HepG2 (cell line): Measurements from ENCODE around the gene SOX13. TPM values are rescaled to one million over a fixed set of nuclear protein-coding genes. Genes with fewer than 3 reads are reported as not detected.

Experiments used
- ASH2L ChIP-seq: fragments of 300-600, 200-600 bp; sonication (generic); IDR thresholded peaks from 2 replicates; pipeline ENCODE4 v1.7.0; 2017; ENCODE audit warnings: low read depth, mild to moderate bottlenecking, moderate library complexity, mixed read lengths, low read length; ENCODE audit not compliant: insufficient read length
- BRCA1 ChIP-seq: sonication (generic); formaldehyde crosslinking; IDR thresholded peaks from 2 replicates; pipeline ENCODE4 v1.4.0; 2020; ENCODE audit warnings: missing genetic modification reagents
- HDAC6 ChIP-seq: fragments of 200-600 bp; sonication (generic); IDR thresholded peaks from 2 replicates; pipeline ENCODE4 v1.7.0; 2017; ENCODE audit warnings: mild to moderate bottlenecking, antibody characterized with exemption, low read length, low read depth
- JDP2 ChIP-seq: sonication (generic); formaldehyde crosslinking; IDR thresholded peaks from 2 replicates; pipeline ENCODE4 v1.8.1; 2022; ENCODE audit warnings: missing genetic modification reagents, borderline replicate concordance
- MYC ChIP-seq: sonication (generic); formaldehyde crosslinking; IDR thresholded peaks from 2 replicates; pipeline ENCODE4 v1.9.0; 2021; ENCODE audit warnings: missing genetic modification reagents, borderline replicate concordance
- RNF2 ChIP-seq: fragments of 450-650 bp; conservative IDR thresholded peaks from 2 replicates; pipeline ENCODE4 v1.6.1; 2016; ENCODE audit warnings: low read depth
- SETDB1 ChIP-seq: sonication (generic); formaldehyde crosslinking; IDR thresholded peaks from 2 replicates; pipeline ENCODE4 v1.5.1; 2020; ENCODE audit warnings: missing genetic modification reagents, mild to moderate bottlenecking, borderline replicate concordance
- SMYD3 ChIP-seq: sonication (generic); formaldehyde crosslinking; IDR thresholded peaks from 2 replicates; pipeline ENCODE4 v1.8.1; 2023; ENCODE audit warnings: mild to moderate bottlenecking, missing genetic modification reagents
- SNAI1 ChIP-seq: sonication (generic); formaldehyde crosslinking; IDR thresholded peaks from 2 replicates; pipeline ENCODE4 v1.5.0; 2020; ENCODE audit warnings: mild to moderate bottlenecking, missing genetic modification reagents, borderline replicate concordance
- ZFP36L2 ChIP-seq: sonication (generic); formaldehyde crosslinking; IDR thresholded peaks from 2 replicates; pipeline ENCODE4 v1.4.0; 2020; ENCODE audit warnings: missing genetic modification reagents
- ZNF282 ChIP-seq: fragments of 450-650 bp; IDR thresholded peaks from 2 replicates; pipeline ENCODE4 v1.6.1; 2018; ENCODE audit not compliant: partially characterized antibody
- ZNF563 ChIP-seq: sonication (generic); formaldehyde crosslinking; IDR thresholded peaks from 2 replicates; pipeline ENCODE4 v1.8.0; 2022; ENCODE audit warnings: mild to moderate bottlenecking, moderate library complexity, missing genetic modification reagents
- ZNF792 ChIP-seq: IDR thresholded peaks from 2 replicates; pipeline ENCODE4 v1.6.1; 2016
- ZNF841 ChIP-seq: sonication (generic); formaldehyde crosslinking; IDR thresholded peaks from 2 replicates; pipeline ENCODE4 v1.8.1; 2023; ENCODE audit warnings: missing genetic modification reagents, borderline replicate concordance
- polyA plus RNA-seq, 8 experiments: library from polyadenylated mRNA; depleted of rRNA in 3 of 8; stranded (reverse) in 7 of 8; unstranded in 1 of 8; fragments of >200 nt; fragmentation: Illumina TruSeq in 4 of 8; extraction: Trizol in 4 of 8; gene quantifications; 2 replicates each; pipeline versions ENCODE4 v1.2.1 to v1.2.3, GENCODE V29; 2011 to 2016; ENCODE audit warnings: low read depth in 4 of 8, missing spikeins in 1 of 8, mixed read lengths in 1 of 8; ENCODE audit not compliant: insufficient read depth in 1 of 8
- total RNA-seq, 5 experiments: library from RNA; depleted of rRNA; stranded (reverse); fragments of >200 nt; fragmentation: Illumina TruSeq; extraction: Trizol; gene quantifications; 2 replicates each; pipeline ENCODE4 v1.2.3, GENCODE V29; 2016; ENCODE audit warnings: low read depth in 1 of 5
- TF ChIP-seq, protein P1 (sequence below): sonication (generic); formaldehyde crosslinking; IDR thresholded peaks from 2 replicates; pipeline ENCODE4 v1.4.0; 2020; ENCODE audit warnings: missing genetic modification reagents, borderline replicate concordance
- TF ChIP-seq, protein P2 (sequence below): sonication (generic); formaldehyde crosslinking; IDR thresholded peaks from 2 replicates; pipeline ENCODE4 v1.4.0; 2020; ENCODE audit warnings: missing genetic modification reagents
- TF ChIP-seq, protein P3 (sequence below): sonication (generic); formaldehyde crosslinking; IDR thresholded peaks from 2 replicates; pipeline ENCODE4 v1.5.1; 2020; ENCODE audit warnings: mild to moderate bottlenecking, missing genetic modification reagents, borderline replicate concordance

Gene SOX13
- total and polyA plus RNA-seq, 2 of the 13 experiments (the other 11 are each of a cell fraction or from before 2014, with no cell fraction given) = 13.3 to 15.8 TPM

DNA sequence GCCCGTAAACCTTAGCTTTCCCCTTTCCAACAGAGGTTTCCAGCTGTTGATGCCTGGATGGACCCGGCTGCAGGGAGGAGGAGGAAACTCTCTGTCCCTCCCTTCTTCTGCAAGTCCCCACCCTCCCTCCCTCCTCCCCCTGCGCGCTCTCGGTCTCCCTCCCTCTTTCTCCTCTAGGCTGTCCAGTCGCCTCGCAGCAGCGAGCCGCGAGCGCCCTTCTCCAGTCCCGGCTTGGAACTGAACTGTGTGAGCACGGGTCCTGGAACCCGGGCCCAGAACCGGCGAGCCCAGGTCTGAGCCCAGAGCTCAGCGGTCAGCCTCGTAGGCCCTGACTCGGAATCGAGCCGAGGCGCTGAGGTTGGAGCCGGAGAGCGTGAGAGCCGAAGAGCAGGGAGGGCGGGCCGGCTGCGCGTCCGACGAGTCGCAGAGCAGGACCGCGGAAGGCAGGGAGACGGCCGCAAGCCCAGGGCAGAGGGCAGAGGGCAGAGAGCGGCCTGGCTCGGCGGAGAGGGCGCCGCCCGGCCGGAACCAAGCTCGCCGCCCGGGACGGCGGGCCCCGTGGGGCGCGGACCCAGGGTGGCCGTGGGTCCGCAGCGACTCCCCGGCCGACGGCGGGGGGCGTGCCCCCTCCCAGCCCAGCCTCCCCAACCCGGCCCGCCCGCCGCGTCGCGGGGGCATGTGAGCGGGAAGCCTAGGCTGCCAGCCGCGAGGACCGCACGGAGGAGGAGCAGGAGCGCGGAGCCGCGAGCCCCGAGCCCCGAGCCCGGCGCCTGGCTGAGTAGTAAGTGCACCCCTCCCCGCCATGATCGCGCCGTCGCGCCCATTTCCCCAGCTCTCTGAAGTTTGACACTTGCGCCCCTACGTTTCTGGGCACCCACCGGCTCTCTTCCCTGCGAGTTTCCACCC, at the start of gene SOX13 (continued):
- peak; percentile 34 for TF ChIP-seq ASH2L
- TF ChIP-seq, protein P1, sequence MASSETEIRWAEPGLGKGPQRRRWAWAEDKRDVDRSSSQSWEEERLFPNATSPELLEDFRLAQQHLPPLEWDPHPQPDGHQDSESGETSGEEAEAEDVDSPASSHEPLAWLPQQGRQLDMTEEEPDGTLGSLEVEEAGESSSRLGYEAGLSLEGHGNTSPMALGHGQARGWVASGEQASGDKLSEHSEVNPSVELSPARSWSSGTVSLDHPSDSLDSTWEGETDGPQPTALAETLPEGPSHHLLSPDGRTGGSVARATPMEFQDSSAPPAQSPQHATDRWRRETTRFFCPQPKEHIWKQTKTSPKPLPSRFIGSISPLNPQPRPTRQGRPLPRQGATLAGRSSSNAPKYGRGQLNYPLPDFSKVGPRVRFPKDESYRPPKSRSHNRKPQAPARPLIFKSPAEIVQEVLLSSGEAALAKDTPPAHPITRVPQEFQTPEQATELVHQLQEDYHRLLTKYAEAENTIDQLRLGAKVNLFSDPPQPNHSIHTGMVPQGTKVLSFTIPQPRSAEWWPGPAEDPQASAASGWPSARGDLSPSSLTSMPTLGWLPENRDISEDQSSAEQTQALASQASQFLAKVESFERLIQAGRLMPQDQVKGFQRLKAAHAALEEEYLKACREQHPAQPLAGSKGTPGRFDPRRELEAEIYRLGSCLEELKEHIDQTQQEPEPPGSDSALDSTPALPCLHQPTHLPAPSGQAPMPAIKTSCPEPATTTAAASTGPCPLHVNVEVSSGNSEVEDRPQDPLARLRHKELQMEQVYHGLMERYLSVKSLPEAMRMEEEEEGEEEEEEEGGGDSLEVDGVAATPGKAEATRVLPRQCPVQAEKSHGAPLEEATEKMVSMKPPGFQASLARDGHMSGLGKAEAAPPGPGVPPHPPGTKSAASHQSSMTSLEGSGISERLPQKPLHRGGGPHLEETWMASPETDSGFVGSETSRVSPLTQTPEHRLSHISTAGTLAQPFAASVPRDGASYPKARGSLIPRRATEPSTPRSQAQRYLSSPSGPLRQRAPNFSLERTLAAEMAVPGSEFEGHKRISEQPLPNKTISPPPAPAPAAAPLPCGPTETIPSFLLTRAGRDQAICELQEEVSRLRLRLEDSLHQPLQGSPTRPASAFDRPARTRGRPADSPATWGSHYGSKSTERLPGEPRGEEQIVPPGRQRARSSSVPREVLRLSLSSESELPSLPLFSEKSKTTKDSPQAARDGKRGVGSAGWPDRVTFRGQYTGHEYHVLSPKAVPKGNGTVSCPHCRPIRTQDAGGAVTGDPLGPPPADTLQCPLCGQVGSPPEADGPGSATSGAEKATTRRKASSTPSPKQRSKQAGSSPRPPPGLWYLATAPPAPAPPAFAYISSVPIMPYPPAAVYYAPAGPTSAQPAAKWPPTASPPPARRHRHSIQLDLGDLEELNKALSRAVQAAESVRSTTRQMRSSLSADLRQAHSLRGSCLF = no peak
- no peak for TF ChIP-seq SMYD3
- no peak for TF ChIP-seq HDAC6
- no peak for TF ChIP-seq BRCA1 (CRISPR knock-in tag)
- peak; percentile 56 for TF ChIP-seq MYC
- TF ChIP-seq, protein P2, sequence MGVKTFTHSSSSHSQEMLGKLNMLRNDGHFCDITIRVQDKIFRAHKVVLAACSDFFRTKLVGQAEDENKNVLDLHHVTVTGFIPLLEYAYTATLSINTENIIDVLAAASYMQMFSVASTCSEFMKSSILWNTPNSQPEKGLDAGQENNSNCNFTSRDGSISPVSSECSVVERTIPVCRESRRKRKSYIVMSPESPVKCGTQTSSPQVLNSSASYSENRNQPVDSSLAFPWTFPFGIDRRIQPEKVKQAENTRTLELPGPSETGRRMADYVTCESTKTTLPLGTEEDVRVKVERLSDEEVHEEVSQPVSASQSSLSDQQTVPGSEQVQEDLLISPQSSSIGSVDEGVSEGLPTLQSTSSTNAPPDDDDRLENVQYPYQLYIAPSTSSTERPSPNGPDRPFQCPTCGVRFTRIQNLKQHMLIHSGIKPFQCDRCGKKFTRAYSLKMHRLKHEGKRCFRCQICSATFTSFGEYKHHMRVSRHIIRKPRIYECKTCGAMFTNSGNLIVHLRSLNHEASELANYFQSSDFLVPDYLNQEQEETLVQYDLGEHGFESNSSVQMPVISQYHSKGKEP (CRISPR knock-in tag) = no peak
- TF ChIP-seq, protein P3, sequence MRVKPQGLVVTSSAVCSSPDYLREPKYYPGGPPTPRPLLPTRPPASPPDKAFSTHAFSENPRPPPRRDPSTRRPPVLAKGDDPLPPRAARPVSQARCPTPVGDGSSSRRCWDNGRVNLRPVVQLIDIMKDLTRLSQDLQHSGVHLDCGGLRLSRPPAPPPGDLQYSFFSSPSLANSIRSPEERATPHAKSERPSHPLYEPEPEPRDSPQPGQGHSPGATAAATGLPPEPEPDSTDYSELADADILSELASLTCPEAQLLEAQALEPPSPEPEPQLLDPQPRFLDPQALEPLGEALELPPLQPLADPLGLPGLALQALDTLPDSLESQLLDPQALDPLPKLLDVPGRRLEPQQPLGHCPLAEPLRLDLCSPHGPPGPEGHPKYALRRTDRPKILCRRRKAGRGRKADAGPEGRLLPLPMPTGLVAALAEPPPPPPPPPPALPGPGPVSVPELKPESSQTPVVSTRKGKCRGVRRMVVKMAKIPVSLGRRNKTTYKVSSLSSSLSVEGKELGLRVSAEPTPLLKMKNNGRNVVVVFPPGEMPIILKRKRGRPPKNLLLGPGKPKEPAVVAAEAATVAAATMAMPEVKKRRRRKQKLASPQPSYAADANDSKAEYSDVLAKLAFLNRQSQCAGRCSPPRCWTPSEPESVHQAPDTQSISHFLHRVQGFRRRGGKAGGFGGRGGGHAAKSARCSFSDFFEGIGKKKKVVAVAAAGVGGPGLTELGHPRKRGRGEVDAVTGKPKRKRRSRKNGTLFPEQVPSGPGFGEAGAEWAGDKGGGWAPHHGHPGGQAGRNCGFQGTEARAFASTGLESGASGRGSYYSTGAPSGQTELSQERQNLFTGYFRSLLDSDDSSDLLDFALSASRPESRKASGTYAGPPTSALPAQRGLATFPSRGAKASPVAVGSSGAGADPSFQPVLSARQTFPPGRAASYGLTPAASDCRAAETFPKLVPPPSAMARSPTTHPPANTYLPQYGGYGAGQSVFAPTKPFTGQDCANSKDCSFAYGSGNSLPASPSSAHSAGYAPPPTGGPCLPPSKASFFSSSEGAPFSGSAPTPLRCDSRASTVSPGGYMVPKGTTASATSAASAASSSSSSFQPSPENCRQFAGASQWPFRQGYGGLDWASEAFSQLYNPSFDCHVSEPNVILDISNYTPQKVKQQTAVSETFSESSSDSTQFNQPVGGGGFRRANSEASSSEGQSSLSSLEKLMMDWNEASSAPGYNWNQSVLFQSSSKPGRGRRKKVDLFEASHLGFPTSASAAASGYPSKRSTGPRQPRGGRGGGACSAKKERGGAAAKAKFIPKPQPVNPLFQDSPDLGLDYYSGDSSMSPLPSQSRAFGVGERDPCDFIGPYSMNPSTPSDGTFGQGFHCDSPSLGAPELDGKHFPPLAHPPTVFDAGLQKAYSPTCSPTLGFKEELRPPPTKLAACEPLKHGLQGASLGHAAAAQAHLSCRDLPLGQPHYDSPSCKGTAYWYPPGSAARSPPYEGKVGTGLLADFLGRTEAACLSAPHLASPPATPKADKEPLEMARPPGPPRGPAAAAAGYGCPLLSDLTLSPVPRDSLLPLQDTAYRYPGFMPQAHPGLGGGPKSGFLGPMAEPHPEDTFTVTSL (CRISPR knock-in tag) = no peak
- 0 out of 2 replicates have a peak, but pooled peaks have one; percentile 52 for TF ChIP-seq ZNF563
- TF ChIP-seq ZFP36L2 (CRISPR knock-in tag) = no peak
- TF ChIP-seq JDP2 (CRISPR knock-in tag) = no peak
- no peak for TF ChIP-seq SETDB1 (CRISPR knock-in tag)
- peak; percentile 61; the same call in 1 of the 2 replicates for TF ChIP-seq RNF2
- no peak for TF ChIP-seq ZNF792 (CRISPR knock-in tag)
- TF ChIP-seq SNAI1 (CRISPR knock-in tag) = no peak
- no peak for TF ChIP-seq ZNF282
- TF ChIP-seq ZNF841 (CRISPR knock-in tag) = no peak
